Measurements from ENCODE around the gene INSR.

The INSR gene

GRCh38 chr19:7236153-7236552 is 58.1 kb downstream of the INSR start:
- TF ChIP-seq TAF1 (IDR thresholded peaks at IDR 0.05; ENCODE audit: low read depth), result no peak
- TF ChIP-seq TEAD4 (IDR thresholded peaks at IDR 0.05), result no peak
- no peak for TF ChIP-seq CREB1 (IDR thresholded peaks at IDR 0.05; ENCODE audit: low read depth)

DNA sequence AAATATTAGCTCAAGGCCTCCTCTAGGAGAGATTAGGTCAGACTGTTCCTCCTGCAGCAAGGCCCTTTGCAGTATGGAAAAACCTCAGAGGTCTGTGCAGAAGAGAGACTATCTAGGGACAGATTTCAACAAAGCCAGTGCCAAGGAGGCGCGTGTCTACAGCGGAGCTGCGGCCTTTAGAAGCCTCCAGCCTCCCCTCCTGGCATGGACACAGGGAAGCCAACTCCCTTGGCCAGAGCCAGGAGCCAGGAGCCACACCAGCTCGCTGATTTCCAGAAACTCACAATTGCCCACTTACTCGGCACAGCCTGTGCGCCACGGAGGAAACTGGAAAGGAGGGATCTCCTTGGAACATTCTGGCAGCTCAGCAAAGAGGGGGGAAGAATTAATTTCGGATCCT is 63.4 kb downstream of the INSR start:
- TF ChIP-seq RAD21 (IDR thresholded peaks at IDR 0.05; ENCODE audit: low read depth) (no peak), ZBTB7A (IDR thresholded peaks at IDR 0.05; ENCODE audit: low read depth) (no peak), USF1 (IDR thresholded peaks at IDR 0.05) (no peak), FOXM1 (IDR thresholded peaks at IDR 0.05; ENCODE audit: borderline replicate concordance, low read depth) (no peak), TEAD4 (IDR thresholded peaks at IDR 0.05) (no peak), CREB1 (IDR thresholded peaks at IDR 0.05; ENCODE audit: low read depth) (no peak), EGR1 (IDR thresholded peaks at IDR 0.05) (no peak), TAF1 (IDR thresholded peaks at IDR 0.05; ENCODE audit: low read depth) (no peak)
- TF ChIP-seq, protein P1, sequence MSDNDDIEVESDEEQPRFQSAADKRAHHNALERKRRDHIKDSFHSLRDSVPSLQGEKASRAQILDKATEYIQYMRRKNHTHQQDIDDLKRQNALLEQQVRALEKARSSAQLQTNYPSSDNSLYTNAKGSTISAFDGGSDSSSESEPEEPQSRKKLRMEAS (IDR thresholded peaks at IDR 0.05), result no peak
- TF ChIP-seq, protein P2, sequence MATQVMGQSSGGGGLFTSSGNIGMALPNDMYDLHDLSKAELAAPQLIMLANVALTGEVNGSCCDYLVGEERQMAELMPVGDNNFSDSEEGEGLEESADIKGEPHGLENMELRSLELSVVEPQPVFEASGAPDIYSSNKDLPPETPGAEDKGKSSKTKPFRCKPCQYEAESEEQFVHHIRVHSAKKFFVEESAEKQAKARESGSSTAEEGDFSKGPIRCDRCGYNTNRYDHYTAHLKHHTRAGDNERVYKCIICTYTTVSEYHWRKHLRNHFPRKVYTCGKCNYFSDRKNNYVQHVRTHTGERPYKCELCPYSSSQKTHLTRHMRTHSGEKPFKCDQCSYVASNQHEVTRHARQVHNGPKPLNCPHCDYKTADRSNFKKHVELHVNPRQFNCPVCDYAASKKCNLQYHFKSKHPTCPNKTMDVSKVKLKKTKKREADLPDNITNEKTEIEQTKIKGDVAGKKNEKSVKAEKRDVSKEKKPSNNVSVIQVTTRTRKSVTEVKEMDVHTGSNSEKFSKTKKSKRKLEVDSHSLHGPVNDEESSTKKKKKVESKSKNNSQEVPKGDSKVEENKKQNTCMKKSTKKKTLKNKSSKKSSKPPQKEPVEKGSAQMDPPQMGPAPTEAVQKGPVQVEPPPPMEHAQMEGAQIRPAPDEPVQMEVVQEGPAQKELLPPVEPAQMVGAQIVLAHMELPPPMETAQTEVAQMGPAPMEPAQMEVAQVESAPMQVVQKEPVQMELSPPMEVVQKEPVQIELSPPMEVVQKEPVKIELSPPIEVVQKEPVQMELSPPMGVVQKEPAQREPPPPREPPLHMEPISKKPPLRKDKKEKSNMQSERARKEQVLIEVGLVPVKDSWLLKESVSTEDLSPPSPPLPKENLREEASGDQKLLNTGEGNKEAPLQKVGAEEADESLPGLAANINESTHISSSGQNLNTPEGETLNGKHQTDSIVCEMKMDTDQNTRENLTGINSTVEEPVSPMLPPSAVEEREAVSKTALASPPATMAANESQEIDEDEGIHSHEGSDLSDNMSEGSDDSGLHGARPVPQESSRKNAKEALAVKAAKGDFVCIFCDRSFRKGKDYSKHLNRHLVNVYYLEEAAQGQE (IDR thresholded peaks at IDR 0.05; ENCODE audit: low read depth), result no peak

DNA sequence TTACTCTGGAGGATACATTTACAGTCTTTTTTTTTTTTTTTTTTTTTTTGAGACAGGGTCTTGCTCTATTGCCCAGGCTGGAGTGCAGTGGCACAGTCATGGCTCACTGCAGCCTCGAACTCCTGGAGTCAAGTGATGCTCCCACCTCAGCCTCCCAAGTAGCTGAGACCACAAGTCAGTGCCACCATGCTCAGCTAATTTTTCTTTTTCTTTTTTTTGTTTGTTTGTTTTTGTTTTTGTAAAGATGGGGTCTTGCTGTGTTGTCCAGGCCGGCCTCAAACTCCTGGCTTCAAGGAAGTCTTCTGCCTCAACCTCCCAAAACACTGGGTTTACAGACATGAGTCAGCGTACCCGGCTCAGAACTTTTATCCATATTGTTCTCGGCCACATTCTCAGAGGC is 64.5 kb downstream of the INSR start:
- TF ChIP-seq TCF12 (IDR thresholded peaks at IDR 0.05; ENCODE audit: low read depth) (no peak), EP300 (IDR thresholded peaks at IDR 0.05; ENCODE audit: borderline replicate concordance) (no peak), CEBPB (IDR thresholded peaks at IDR 0.05) (no peak), FOXM1 (IDR thresholded peaks at IDR 0.05; ENCODE audit: borderline replicate concordance, low read depth) (no peak), EGR1 (IDR thresholded peaks at IDR 0.05) (no peak), ZBTB7A (IDR thresholded peaks at IDR 0.05; ENCODE audit: low read depth) (no peak), YY1 (IDR thresholded peaks at IDR 0.05; ENCODE audit: low read depth) (no peak), CREB1 (IDR thresholded peaks at IDR 0.05; ENCODE audit: low read depth) (no peak), TAF1 (IDR thresholded peaks at IDR 0.05; ENCODE audit: low read depth) (no peak), USF1 (IDR thresholded peaks at IDR 0.05) (no peak), NFIC (IDR thresholded peaks at IDR 0.05) (no peak), RAD21 (IDR thresholded peaks at IDR 0.05; ENCODE audit: low read depth) (no peak), TEAD4 (IDR thresholded peaks at IDR 0.05) (no peak)
- TF ChIP-seq, protein P2 (IDR thresholded peaks at IDR 0.05; ENCODE audit: low read depth), result no peak
- TF ChIP-seq, protein P1 (IDR thresholded peaks at IDR 0.05), result no peak

- no peak for TF ChIP-seq CREB1 (IDR thresholded peaks at IDR 0.05; ENCODE audit: low read depth)
- TF ChIP-seq USF1 (IDR thresholded peaks at IDR 0.05), result no peak
- TF ChIP-seq RAD21 (IDR thresholded peaks at IDR 0.05; ENCODE audit: low read depth), result no peak
- TF ChIP-seq TCF12 (IDR thresholded peaks at IDR 0.05; ENCODE audit: low read depth), result no peak
- TF ChIP-seq TAF1 (IDR thresholded peaks at IDR 0.05; ENCODE audit: low read depth), result no peak
- TF ChIP-seq CEBPB (IDR thresholded peaks at IDR 0.05), result no peak
- no peak for TF ChIP-seq ZBTB7A (IDR thresholded peaks at IDR 0.05; ENCODE audit: low read depth)
- TF ChIP-seq NFIC (IDR thresholded peaks at IDR 0.05), result no peak
- TF ChIP-seq FOXM1 (IDR thresholded peaks at IDR 0.05; ENCODE audit: borderline replicate concordance, low read depth), result no peak
- TF ChIP-seq EP300 (IDR thresholded peaks at IDR 0.05; ENCODE audit: borderline replicate concordance), result no peak
- TF ChIP-seq EGR1 (IDR thresholded peaks at IDR 0.05), result no peak
- no peak for TF ChIP-seq YY1 (IDR thresholded peaks at IDR 0.05; ENCODE audit: low read depth)
- TF ChIP-seq, protein P1 (IDR thresholded peaks at IDR 0.05), result no peak
- TF ChIP-seq, protein P2 (IDR thresholded peaks at IDR 0.05; ENCODE audit: low read depth), result no peak
- no peak for TF ChIP-seq TEAD4 (IDR thresholded peaks at IDR 0.05)
Observed at GRCh38 chr19:7228935-7229541, 65.2 kb downstream of the INSR start.

Measured in Ishikawa (cell line).